Osteoblast (primary cell): Measurements from ENCODE around the gene PRRT1B. TPM values are rescaled to one million over a fixed set of nuclear protein-coding genes. Genes with fewer than 3 reads are reported as not detected.

Experiments
- DNase-seq: peaks from one replicate; pipeline ENCODE4 v3.0.0; 2011; ENCODE audit warnings: low spot score, mixed read lengths; ENCODE audit not compliant: insufficient read length; ENCODE audit errors: missing footprints
- H2AFZ ChIP-seq: 2 replicates; pipeline ENCODE4 v1.6.0; 2011; ENCODE audit warnings: mild to moderate bottlenecking, low read length
- H3K27ac ChIP-seq: 2 replicates; pipeline ENCODE4 v1.5.1; 2011; ENCODE audit warnings: mild to moderate bottlenecking, low read depth, low read length, moderate library complexity
- H3K27me3 ChIP-seq: 2 replicates; pipeline ENCODE4 v1.6.0; 2012; ENCODE audit warnings: mild to moderate bottlenecking, control low read depth, inconsistent platforms, low read length, moderate library complexity; ENCODE audit not compliant: insufficient read depth
- H3K36me3 ChIP-seq: 2 replicates; pipeline ENCODE4 v1.5.1; 2011; ENCODE audit warnings: mild to moderate bottlenecking, low read length, control low read depth, moderate library complexity; ENCODE audit not compliant: insufficient read depth
- H3K4me1 ChIP-seq: 2 replicates; pipeline ENCODE4 v1.5.1; 2011; ENCODE audit warnings: mild to moderate bottlenecking, low read length, control low read depth, moderate library complexity; ENCODE audit not compliant: insufficient read depth
- H3K4me2 ChIP-seq: 2 replicates; pipeline ENCODE4 v1.6.0; 2011; ENCODE audit warnings: mild to moderate bottlenecking, low read length; ENCODE audit not compliant: insufficient read depth
- H3K4me3 ChIP-seq: fragments of 200-600 bp; sonication (generic); 3 replicates; pipeline ENCODE4 v1.5.1; 2012; ENCODE audit warnings: mild to moderate bottlenecking, low read length, inconsistent platforms; ENCODE audit not compliant: insufficient read depth
- H3K79me2 ChIP-seq: 2 replicates; pipeline ENCODE4 v1.6.0; 2012; ENCODE audit warnings: mild to moderate bottlenecking, low read length, control low read depth, inconsistent platforms; ENCODE audit not compliant: insufficient read depth
- H3K9me3 ChIP-seq: 2 replicates; pipeline ENCODE4 v1.5.1; 2011; ENCODE audit warnings: low read depth, low read length, control low read depth
- H4K20me1 ChIP-seq: 2 replicates; pipeline ENCODE4 v1.6.0; 2012; ENCODE audit warnings: mild to moderate bottlenecking, low read length, control low read depth; ENCODE audit not compliant: insufficient read depth
- total RNA-seq: library from RNA; depleted of rRNA; stranded (reverse); fragments of >200 nt; gene quantifications from 2 replicates; pipeline ENCODE4 v1.2.3, GENCODE V29; 2012
- TF ChIP-seq, protein P1 (sequence below): IDR thresholded peaks from 2 replicates; pipeline ENCODE4 v1.5.1; 2011; ENCODE audit warnings: mild to moderate bottlenecking, low read depth, low read length, moderate library complexity; ENCODE audit errors: extremely low read depth

PRRT1B gene
- total RNA-seq, 1 donor: not detected

DNA sequence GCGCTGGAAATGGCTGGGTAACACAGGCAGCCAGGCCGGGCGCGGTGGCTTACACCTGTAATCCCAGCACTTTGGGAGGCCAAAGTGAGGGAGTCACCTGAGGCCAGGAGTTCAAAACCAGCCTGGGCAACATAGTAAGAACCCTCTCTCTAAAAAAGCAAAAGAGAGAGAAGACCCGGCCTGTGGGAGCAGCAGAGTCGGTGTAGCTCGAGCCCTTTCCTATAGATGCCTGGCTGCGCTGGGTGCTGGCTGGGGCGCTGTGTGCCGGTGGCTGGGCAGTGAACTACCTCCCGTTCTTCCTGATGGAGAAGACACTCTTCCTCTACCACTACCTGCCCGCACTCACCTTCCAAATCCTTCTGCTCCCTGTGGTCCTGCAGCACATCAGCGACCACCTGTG, 23.5 kb upstream of the PRRT1B start:
- H3K4me1 ChIP-seq: peaks cover 6% of the 10 kb centered on the region
- H3K4me3 ChIP-seq: no peak overlapping the region
- TF ChIP-seq, protein P1, sequence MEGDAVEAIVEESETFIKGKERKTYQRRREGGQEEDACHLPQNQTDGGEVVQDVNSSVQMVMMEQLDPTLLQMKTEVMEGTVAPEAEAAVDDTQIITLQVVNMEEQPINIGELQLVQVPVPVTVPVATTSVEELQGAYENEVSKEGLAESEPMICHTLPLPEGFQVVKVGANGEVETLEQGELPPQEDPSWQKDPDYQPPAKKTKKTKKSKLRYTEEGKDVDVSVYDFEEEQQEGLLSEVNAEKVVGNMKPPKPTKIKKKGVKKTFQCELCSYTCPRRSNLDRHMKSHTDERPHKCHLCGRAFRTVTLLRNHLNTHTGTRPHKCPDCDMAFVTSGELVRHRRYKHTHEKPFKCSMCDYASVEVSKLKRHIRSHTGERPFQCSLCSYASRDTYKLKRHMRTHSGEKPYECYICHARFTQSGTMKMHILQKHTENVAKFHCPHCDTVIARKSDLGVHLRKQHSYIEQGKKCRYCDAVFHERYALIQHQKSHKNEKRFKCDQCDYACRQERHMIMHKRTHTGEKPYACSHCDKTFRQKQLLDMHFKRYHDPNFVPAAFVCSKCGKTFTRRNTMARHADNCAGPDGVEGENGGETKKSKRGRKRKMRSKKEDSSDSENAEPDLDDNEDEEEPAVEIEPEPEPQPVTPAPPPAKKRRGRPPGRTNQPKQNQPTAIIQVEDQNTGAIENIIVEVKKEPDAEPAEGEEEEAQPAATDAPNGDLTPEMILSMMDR: no peak
- H3K27ac ChIP-seq: no peak overlapping the region
- H3K27me3 ChIP-seq: no peaks in the 10 kb centered on the region
- no peak overlapping the region for H3K4me2 ChIP-seq
- H3K79me2 ChIP-seq: no peaks in the 10 kb centered on the region
- H3K36me3 ChIP-seq: peaks cover 79% of the 10 kb centered on the region
- no peaks in the 10 kb centered on the region for H3K9me3 ChIP-seq
- H4K20me1 ChIP-seq: peaks cover 5% of the 10 kb centered on the region
- DNase-seq: no peak
- H2AFZ ChIP-seq: no peak overlapping the region

DNA sequence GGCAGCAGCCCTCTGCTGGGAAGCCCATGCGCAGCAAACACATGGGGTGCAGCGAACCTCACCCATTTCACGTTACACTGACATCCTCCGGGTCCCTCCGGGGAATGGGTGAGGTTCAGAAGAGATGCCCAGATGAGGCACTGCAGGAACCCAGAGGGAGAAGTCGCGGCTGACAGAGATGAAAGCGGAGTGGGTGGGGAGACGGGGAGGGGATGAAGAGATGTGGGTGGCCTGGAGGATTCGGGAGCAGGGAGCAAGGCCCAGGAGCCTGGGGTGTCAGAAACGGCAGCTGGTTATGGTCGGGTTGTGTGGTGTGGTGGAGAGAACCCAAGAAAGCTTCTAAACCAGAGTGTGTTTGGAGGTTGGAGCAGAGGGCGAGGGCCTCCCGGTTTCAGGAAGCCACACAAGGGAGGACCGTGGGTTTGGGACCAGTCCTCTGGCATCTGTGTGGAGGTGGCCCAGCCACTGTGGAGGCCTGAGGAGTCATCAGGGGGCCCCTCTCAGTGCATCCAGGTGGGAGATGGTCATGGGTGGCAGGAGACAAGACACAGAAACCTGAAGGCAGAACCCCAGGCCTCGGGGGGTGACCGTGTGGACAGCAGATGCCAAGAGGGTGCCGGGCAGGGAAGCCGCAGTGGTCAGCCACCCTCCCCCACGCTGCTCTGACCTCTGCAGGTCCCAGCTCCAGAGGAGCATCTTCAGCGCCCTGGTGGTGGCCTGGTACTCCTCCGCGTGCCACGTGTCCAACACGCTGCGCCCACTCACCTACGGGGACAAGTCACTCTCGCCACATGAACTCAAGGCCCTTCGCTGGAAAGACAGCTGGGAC, 22.9 kb upstream of the PRRT1B start:
- DNase-seq: peak; percentile 46
- Histone ChIP-seq H3K9me3 (no peaks in the 10 kb centered on the region), H3K4me3 (no peak overlapping the region), H4K20me1 (peaks cover 5% of the 10 kb centered on the region), H3K79me2 (no peaks in the 10 kb centered on the region), H3K4me2 (no peak overlapping the region), H2AFZ (no peak overlapping the region), H3K36me3 (peaks cover 76% of the 10 kb centered on the region), H3K4me1 (peaks cover 6% of the 10 kb centered on the region), H3K27me3 (no peaks in the 10 kb centered on the region), H3K27ac (no peak overlapping the region)
- TF ChIP-seq, protein P1: no peak

DNA sequence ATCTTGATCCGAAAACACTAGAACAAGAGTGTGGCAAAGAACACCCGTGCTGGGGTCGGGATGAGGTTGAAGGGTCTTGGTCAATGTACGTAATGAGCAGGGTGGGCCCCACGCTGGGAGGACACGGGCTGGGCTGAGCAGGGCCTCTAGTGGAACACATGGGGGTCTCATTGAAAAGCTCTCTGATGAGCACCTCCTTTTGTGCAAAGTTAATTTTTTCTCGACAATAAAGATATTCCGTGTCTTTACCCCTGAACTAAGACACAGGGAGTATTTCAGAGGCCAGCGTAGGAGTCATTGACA, 22.3 kb upstream of the PRRT1B start:
- Histone ChIP-seq H3K4me2 (no peak overlapping the region), H4K20me1 (peaks cover 5% of the 10 kb centered on the region), H3K4me3 (no peak overlapping the region), H3K79me2 (no peaks in the 10 kb centered on the region), H3K27me3 (no peaks in the 10 kb centered on the region), H3K27ac (no peak overlapping the region), H3K36me3 (peaks cover 74% of the 10 kb centered on the region), H3K9me3 (no peaks in the 10 kb centered on the region), H3K4me1 (peaks cover 6% of the 10 kb centered on the region), H2AFZ (no peak overlapping the region)
- TF ChIP-seq, protein P1: no peak
- DNase-seq: peak; percentile 54

DNA sequence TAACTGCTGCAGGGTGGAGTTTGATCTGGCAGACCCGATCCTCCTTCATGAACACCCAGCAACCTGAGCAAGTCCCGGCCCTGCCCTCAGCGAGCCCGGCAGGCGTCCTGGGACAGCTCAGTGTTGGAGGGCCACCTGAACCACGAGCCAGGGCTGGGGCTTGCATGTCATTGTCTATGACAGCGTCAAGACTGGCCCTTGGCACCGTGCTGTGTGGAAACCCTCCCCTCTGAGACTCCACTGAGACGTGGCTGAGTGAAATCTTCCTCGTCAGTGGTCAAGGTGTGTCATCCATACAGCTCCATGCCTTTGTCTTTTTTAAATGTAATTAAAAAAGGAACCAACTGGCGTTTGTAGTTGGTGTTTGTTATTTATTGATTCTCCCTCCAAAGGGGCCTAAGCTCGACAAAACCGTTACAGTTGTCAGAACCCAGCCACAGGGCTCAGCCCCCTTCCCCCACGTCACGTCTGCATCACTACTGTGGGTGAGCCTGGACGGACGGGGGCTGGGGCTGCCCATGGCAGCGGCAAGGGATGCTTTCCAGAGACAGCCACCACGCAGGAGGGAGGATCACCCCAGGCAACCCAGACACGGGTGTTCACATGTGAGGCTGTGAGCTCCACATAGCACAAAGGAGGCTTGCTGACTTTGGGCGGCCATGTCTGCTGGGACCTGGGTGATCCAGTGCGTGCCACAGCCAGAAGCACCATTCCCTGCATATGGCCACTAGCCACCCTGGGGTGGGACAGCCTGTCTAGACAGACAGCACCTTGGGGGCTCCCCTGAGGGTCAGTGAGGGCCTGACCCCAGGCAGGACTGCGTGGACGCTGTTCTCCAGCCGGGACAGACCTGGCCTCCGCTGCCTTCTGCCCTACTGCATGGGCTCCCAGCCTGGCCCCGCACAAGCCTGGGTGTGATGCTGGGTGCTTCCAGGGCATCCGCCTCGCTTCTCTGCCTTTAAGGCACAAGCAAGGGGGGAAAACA, 21.6 kb upstream of the PRRT1B start:
- Histone ChIP-seq H3K9me3 (no peaks in the 10 kb centered on the region), H4K20me1 (peaks cover 5% of the 10 kb centered on the region), H3K36me3 (peaks cover 74% of the 10 kb centered on the region), H3K4me2 (no peak overlapping the region), H3K27me3 (no peaks in the 10 kb centered on the region), H2AFZ (no peak overlapping the region), H3K79me2 (no peaks in the 10 kb centered on the region), H3K4me3 (no peak overlapping the region), H3K27ac (peak overlapping the region; percentile 36), H3K4me1 (peaks cover 6% of the 10 kb centered on the region)
- TF ChIP-seq, protein P1: no peak
- DNase-seq: peak; percentile 82
